ENCODE data around the gene MBOAT2. TPM values are rescaled to one million over a fixed set of nuclear protein-coding genes. Genes with fewer than 3 reads are reported as not detected.
"Not testable (repeated sequence)": the region's sequence is repeated elsewhere in the genome, so short reads cannot be mapped to it uniquely, and the experiment has no call there.

Gene MBOAT2
- total RNA-seq, 1 experiment from 2014 or later: 16.4 TPM

DNA sequence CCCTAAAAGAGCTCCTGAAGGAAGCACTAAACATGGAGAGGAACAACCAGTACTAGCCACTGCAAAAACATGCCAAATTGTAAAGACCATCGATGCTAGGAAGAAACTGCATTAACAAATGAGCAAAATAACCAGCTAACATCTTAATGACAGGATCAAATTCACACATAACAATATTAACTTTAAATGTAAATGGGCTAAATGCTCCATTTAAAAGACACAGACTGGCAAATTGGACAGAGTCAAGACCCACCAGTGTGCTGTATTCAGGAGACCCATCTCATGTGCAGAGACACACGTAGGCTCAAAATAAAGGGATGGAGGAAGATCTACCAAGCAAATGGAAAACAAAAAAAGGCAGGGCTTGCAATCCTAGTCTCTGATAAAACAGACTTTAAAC, 34.1 kb downstream of the MBOAT2 start:
- DNase-seq; H3K36me3 ChIP-seq (replicated peaks; ENCODE audit: control insufficient read depth, insufficient read depth, low read length); H3K27me3 ChIP-seq (ENCODE audit: control insufficient read depth, insufficient read depth, low read length); H3K4me3 ChIP-seq (ENCODE audit: insufficient read depth, low read depth, low read length): not testable (repeated sequence)

DNA sequence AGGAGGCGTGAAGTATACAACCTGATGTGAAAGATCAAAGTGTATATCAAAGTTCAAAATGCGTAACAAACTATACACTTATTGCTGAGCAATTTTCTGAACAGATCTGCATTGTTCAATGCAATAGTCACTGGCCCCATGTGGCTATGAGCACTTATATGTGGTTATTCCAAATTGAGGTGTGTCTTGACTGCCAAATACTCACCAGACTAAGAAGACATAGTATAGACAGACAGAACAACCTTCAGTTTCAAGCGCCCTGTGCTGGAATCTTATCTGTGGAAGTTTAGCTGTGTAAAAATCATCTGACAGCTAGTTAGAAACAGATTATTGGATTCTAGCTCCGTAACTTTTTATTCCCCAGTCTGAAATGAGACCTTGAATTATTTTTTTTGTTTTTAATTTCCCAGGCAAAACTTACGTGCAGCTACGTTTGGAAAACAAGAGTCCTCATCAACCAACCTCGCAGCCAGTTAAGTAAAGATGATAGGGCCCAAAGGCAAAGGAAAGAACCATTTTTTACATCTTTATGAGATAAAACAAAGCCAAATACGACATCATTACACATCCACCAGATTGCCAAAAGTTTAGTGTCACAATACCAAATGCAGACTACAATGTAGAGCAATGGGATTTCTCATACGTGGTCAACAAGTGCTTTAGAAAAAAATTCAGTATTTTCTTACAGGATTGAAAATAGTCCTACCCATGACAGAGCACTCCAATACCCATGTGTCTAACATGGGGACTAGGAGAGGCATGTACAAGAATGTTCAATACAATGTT, 37.2 kb downstream of the MBOAT2 start:
- Histone ChIP-seq H3K36me3 (replicated peaks; ENCODE audit: control insufficient read depth, insufficient read depth, low read length) (no peaks in the 10 kb centered on the region), H3K27me3 (ENCODE audit: control insufficient read depth, insufficient read depth, low read length) (no peaks in the 10 kb centered on the region), H3K4me3 (ENCODE audit: insufficient read depth, low read depth, low read length) (no peak overlapping the region)
- no peak for DNase-seq

DNA sequence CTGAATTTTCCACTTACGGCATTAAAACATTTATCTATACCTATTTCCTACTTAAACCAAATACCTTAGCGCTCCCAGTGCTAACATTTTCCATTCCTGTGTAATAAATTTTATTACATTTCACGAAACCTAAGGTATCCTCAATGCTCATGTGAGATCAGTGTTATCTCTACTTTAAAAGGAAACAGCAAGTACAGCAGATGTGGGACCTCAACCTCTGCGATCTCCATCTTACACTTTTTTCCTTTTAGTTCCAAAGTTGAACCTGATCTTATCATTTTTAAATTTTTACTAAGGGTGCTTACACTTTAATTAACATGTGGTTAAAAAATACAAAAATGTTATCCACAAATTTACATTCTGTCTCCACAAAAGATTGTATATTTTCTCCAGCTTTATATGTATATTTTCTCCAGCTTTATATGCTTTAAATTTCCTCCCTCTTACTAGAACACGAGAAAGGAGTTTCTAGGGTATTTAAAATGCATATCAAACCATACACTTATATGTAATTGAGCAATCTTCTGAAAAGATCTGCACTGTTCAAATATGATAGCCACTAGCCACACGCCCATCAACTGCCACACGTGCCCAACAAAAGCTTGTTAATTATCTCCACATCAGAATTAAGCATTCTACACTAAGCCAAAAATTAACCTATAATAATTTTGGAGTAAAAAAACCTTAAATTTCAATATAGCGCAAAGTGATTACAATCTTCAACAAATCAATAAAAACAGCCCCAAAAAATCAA, 38.1 kb downstream of the MBOAT2 start:
- no peak overlapping the region for H3K4me3 ChIP-seq (ENCODE audit: insufficient read depth, low read depth, low read length)
- no peaks in the 10 kb centered on the region for H3K36me3 ChIP-seq (replicated peaks; ENCODE audit: control insufficient read depth, insufficient read depth, low read length)
- H3K27me3 ChIP-seq (ENCODE audit: control insufficient read depth, insufficient read depth, low read length): no peaks in the 10 kb centered on the region
- DNase-seq: no peak

DNA sequence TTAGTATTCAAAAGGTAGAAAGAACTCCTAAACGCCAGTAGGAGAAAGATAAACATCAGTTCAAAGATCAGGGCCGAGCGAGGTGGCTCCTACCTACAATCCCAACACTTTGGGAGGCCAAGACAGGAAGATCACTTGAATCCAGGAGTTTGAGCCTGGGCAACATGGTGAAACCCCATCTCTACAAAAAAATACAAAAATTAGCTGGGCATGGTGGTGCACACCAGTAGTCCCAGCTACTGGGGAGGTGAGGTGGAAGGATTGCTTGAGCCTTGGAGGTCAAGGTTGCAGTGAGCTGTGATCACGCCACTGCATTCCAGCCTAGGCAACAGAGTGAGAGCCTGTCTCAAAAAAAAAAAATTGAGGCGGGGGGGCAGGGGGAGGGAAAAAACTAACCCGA, 40.6 kb downstream of the MBOAT2 start:
- no peak for DNase-seq
- Histone ChIP-seq H3K27me3 (ENCODE audit: control insufficient read depth, insufficient read depth, low read length) (no peaks in the 10 kb centered on the region), H3K4me3 (ENCODE audit: insufficient read depth, low read depth, low read length) (no peak overlapping the region), H3K36me3 (replicated peaks; ENCODE audit: control insufficient read depth, insufficient read depth, low read length) (no peaks in the 10 kb centered on the region)

DNA sequence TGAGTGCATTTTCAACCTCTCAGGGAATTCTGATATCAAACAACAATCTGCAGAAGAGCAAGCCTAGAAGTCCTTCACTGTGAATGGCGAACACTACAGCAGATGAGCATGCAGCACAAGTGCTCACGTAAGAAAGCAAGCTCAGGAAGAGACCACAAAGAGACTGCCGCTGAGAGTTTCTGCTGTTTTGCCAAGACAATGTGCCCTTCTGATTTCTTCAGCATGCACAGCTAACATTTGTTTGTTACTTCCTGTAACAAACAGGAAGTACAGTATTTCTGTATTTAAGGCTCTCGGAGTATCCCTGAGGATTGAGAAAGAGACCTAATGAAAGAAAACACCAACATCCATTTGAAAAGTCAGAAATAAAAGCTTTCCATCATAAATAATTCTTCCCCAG, 45.9 kb downstream of the MBOAT2 start:
- DNase-seq: peak; percentile 7
- Histone ChIP-seq H3K27me3 (ENCODE audit: control insufficient read depth, insufficient read depth, low read length) (no peaks in the 10 kb centered on the region), H3K36me3 (replicated peaks; ENCODE audit: control insufficient read depth, insufficient read depth, low read length) (no peaks in the 10 kb centered on the region; the same call in 1 of the 2 replicates), H3K4me3 (ENCODE audit: insufficient read depth, low read depth, low read length) (no peak overlapping the region)

DNA sequence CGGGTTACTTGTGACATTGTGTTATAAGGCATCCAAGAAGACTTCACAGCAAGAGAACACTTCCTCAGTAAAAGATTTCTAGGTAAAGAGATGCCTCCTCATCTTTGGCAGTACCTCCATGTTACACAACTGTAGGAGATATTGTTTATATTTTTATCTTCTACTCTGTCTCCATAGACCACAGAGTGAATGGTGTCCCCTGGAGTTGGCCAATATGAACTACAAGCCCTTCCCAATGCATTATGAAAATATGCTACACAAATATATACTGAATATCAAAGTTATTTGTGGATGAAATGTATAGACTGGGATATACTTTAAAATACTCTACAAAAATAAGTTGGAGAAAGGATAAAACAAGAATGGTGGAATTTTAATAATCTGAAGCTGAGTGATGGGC, 46.7 kb downstream of the MBOAT2 start:
- Histone ChIP-seq H3K4me3 (ENCODE audit: insufficient read depth, low read depth, low read length) (no peak overlapping the region), H3K27me3 (ENCODE audit: control insufficient read depth, insufficient read depth, low read length) (no peaks in the 10 kb centered on the region), H3K36me3 (replicated peaks; ENCODE audit: control insufficient read depth, insufficient read depth, low read length) (no peaks in the 10 kb centered on the region; the same call in 1 of the 2 replicates)
- DNase-seq: no peak

DNA sequence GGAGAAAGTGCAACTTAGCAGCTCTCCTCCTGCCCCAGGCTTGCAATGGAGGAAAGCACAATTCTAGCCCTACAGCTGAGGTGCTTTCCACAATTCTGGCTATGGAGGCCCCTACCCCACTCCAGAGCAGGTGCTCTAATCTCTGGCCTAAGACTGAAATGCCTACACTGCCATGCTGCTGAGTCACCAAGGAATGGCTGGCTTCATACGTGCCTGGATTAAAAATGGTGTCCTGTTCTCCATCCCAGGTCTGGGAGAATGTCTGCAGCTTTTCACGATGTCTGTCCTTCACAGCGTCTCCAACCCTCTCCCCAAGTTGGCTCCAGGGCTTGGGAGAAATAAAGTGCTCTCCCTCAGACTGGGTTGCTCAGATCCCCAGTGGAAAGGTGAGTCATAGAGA, 48.5 kb downstream of the MBOAT2 start:
- DNase-seq: no peak
- Histone ChIP-seq H3K4me3 (ENCODE audit: insufficient read depth, low read depth, low read length) (no peak overlapping the region), H3K36me3 (replicated peaks; ENCODE audit: control insufficient read depth, insufficient read depth, low read length) (no peaks in the 10 kb centered on the region; the same call in 1 of the 2 replicates), H3K27me3 (ENCODE audit: control insufficient read depth, insufficient read depth, low read length) (no peaks in the 10 kb centered on the region)

DNA sequence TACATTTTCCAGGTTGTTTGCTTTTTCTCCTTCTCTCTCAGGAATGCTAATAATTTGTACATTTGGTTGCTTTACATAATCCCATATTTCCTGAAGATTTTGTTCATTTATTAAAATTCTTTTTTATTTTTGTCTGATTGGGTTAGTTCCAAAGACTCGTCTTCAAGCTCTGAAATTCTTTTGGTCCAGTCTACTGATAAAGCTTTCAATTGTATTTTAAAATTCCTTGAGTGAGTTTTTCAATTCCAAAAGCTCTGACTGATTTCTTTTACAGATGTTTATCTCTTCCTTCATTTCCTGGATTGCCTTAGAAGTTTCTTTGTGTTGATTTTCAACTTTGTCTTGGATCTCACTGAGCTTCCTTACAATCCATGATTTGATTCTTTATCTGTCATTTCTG, 50.0 kb downstream of the MBOAT2 start:
- Histone ChIP-seq H3K36me3 (replicated peaks; ENCODE audit: control insufficient read depth, insufficient read depth, low read length) (no peaks in the 10 kb centered on the region; the same call in 1 of the 2 replicates), H3K27me3 (ENCODE audit: control insufficient read depth, insufficient read depth, low read length) (no peaks in the 10 kb centered on the region), H3K4me3 (ENCODE audit: insufficient read depth, low read depth, low read length) (no peak overlapping the region)
- DNase-seq: no peak

DNA sequence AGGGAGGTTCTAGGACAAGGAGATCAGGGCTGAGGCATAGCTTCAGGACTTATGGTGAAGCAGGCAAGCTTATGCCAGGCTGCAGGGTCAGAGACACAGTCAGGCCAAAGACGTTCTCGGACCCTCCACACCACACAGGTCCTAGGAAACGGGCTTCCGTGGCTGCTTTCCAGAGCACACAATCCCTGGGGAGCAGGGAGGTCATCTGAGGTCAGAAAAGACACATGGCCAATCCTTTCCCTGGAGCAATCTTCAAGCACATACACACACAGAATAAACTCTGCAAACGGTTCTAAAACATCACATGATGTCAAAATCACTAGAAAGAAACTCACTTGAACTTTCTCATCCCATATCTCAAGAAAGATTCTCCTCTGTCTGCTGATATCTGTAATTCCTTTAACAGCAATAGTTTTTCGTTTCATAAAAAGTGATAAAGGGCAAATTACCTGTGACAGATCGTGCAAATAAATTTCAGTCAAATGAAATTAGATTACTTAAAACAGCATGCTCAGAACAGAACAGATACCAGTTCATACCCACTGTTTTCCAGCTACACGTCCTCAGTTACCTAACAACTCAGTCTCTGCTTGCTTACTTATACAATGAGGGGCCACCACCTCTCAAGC, 63.9 kb downstream of the MBOAT2 start:
- DNase-seq: no peak
- Histone ChIP-seq H3K27me3 (ENCODE audit: control insufficient read depth, insufficient read depth, low read length) (no peaks in the 10 kb centered on the region), H3K36me3 (replicated peaks; ENCODE audit: control insufficient read depth, insufficient read depth, low read length) (no peaks in the 10 kb centered on the region), H3K4me3 (ENCODE audit: insufficient read depth, low read depth, low read length) (no peak overlapping the region)

DNA sequence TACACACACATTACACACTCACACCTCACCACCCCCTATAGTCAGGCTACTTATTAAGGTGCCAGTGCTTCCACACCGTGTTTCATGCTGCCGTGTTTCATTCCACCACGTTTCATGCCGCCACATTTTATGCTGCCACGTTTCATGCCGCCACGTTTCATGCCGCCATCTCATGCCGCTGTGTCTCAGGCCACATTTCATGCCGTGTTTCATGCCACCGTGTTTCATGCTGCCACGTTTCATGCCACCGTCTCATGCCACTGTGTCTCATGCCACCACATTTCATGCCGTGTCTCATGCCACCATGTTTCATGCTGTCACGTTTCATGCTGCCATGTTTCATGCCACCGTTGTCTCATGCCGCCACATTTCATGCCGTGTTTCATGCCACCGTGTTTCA, 65.1 kb downstream of the MBOAT2 start:
- H3K27me3 ChIP-seq (ENCODE audit: control insufficient read depth, insufficient read depth, low read length): no peaks in the 10 kb centered on the region
- DNase-seq: no peak
- H3K4me3 ChIP-seq (ENCODE audit: insufficient read depth, low read depth, low read length): no peak overlapping the region
- no peaks in the 10 kb centered on the region for H3K36me3 ChIP-seq (replicated peaks; ENCODE audit: control insufficient read depth, insufficient read depth, low read length)

DNA sequence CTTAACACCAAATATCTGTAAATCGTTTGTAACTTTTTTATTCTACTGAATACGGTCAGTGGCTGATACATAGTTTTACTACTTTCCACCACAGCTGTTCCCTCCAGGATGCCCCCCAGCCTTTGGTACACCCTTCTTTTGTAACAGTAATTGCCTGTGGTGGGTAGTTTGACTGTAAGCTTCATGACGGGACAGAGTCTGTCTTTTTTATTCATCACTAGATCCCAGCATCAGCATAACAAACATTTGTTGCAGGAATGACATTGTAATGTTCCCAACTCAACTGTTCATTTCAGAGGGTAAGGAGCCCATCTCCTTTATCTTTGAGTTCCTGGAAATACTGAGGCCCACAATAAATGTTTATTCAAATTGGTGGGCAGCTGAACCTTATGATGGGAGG, 67.5 kb downstream of the MBOAT2 start:
- DNase-seq: no peak
- Histone ChIP-seq H3K4me3 (ENCODE audit: insufficient read depth, low read depth, low read length) (no peak overlapping the region), H3K27me3 (ENCODE audit: control insufficient read depth, insufficient read depth, low read length) (no peaks in the 10 kb centered on the region), H3K36me3 (replicated peaks; ENCODE audit: control insufficient read depth, insufficient read depth, low read length) (no peaks in the 10 kb centered on the region)

DNA sequence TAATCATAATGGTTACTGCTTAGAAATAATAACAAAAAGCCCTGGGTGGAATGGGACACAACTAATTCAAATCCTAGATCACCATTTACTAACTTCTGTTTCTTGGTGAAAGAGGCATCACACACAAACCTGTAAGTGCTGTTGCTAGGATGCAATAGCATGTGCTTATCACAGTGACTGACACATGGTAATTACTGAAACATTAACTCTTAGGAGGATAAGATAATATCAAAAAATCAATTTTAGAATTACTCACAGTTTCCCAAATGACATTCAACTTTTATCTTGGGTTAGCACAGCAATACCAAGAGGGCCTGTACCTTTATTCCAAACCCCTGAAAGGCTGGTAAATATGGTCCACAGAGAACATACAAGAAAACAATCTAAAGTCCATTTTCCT, 69.1 kb downstream of the MBOAT2 start:
- Histone ChIP-seq H3K27me3 (ENCODE audit: control insufficient read depth, insufficient read depth, low read length) (no peaks in the 10 kb centered on the region), H3K36me3 (replicated peaks; ENCODE audit: control insufficient read depth, insufficient read depth, low read length) (no peaks in the 10 kb centered on the region), H3K4me3 (ENCODE audit: insufficient read depth, low read depth, low read length) (no peak overlapping the region)
- DNase-seq: no peak

DNA sequence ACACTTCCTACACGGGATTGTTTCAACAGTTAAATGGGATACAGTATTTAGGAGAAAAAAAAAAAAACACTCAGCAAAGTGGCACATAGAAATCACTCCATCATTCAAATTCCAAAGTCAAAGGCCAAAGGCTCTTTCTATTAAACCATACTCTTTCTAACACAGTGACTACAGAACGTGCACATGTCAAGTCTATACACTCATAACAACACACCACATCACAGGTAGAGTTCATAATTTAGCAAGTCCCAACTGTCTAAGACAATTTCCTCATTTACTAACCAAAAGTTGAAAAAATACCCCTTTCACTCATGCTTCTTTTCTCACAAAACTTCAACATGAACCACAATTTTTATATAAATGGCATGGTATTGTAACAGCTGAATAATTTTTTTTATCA, 70.8 kb downstream of the MBOAT2 start:
- DNase-seq: no peak
- no peak overlapping the region for H3K4me3 ChIP-seq (ENCODE audit: insufficient read depth, low read depth, low read length)
- H3K36me3 ChIP-seq (replicated peaks; ENCODE audit: control insufficient read depth, insufficient read depth, low read length): no peaks in the 10 kb centered on the region
- no peaks in the 10 kb centered on the region for H3K27me3 ChIP-seq (ENCODE audit: control insufficient read depth, insufficient read depth, low read length)

DNA sequence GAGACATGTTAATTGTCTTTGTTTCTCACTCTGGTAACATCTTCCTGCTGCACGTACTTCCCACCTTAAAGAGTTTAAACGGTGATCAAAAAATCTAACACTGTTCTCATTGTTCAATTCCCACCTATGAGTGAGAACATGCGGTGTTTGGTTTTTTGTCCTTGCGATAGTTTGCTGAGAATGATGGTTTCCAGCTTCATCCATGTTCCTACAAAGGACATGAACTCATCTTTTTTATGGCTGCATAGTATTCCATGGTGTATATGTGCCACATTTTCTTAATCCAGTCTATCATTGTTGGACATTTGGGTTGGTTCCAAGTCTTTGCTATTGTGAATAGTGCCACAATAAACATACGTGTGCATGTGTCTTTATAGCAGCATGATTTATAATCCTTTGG, 73.3 kb downstream of the MBOAT2 start:
- not testable (repeated sequence) for DNase-seq; H3K4me3 ChIP-seq (ENCODE audit: insufficient read depth, low read depth, low read length); H3K27me3 ChIP-seq (ENCODE audit: control insufficient read depth, insufficient read depth, low read length); H3K36me3 ChIP-seq (replicated peaks; ENCODE audit: control insufficient read depth, insufficient read depth, low read length)

DNA sequence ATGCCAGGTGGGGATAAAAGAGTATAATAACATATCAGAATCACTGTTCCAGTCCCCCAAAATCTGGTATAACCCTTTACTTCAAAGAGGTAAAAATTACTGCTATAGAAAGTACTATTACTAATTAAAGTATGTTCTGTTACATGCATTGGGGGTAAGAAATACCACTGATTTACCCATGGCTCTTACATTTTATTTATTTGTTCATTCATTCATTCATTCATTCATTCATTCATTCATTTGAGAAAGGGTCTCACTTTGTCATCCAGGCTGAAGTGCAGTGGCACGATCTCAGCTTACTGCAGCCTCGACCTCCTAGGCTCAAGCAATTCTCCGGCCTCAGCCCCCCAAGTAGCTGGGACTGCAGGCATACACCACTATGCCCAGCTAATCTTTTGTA, 74.4 kb downstream of the MBOAT2 start:
- Histone ChIP-seq H3K4me3 (ENCODE audit: insufficient read depth, low read depth, low read length) (no peak overlapping the region), H3K36me3 (replicated peaks; ENCODE audit: control insufficient read depth, insufficient read depth, low read length) (no peaks in the 10 kb centered on the region), H3K27me3 (ENCODE audit: control insufficient read depth, insufficient read depth, low read length) (no peaks in the 10 kb centered on the region)
- DNase-seq: no peak
